HepG2 (cell line): ENCODE data around the gene PODXL2. TPM values are rescaled to one million over a fixed set of nuclear protein-coding genes. Genes with fewer than 3 reads are reported as not detected.

Experiments used
- DNMT3B ChIP-seq: conservative IDR thresholded peaks from 2 replicates; pipeline ENCODE4 v1.6.1; 2016; ENCODE audit warnings: missing biosample characterization, control low read depth
- ELF4 ChIP-seq: sonication (generic); formaldehyde crosslinking; IDR thresholded peaks from 2 replicates; pipeline ENCODE4 v1.5.0; 2020; ENCODE audit warnings: missing genetic modification reagents, mild to moderate bottlenecking, moderate library complexity, borderline replicate concordance
- FOXA3 ChIP-seq: IDR thresholded peaks from 2 replicates; pipeline ENCODE4 v1.6.1; 2016; ENCODE audit warnings: missing genetic modification reagents, missing compliant biosample characterization
- GTF2F1 ChIP-seq: fragments of 150-350 bp; IDR thresholded peaks from 2 replicates; pipeline ENCODE4 v1.6.1; 2014; ENCODE audit warnings: low read length
- IKZF5 ChIP-seq: IDR thresholded peaks from 2 replicates; pipeline ENCODE4 v1.6.1; 2018; ENCODE audit warnings: missing genetic modification reagents, mild to moderate bottlenecking, missing compliant biosample characterization
- JUNB ChIP-seq: sonication (generic); formaldehyde crosslinking; IDR thresholded peaks from 2 replicates; pipeline ENCODE4 v1.8.0; 2022; ENCODE audit warnings: missing genetic modification reagents, mild to moderate bottlenecking, borderline replicate concordance
- KMT2B ChIP-seq: IDR thresholded peaks from 2 replicates; pipeline ENCODE4 v1.6.1; 2016; ENCODE audit warnings: missing genetic modification reagents, missing compliant biosample characterization
- MIER2 ChIP-seq: IDR thresholded peaks from 2 replicates; pipeline ENCODE4 v1.6.1; 2016; ENCODE audit warnings: missing biosample characterization, missing genetic modification reagents
- MTF2 ChIP-seq: sonication (generic); formaldehyde crosslinking; IDR thresholded peaks from 2 replicates; pipeline ENCODE4 v1.5.0; 2020; ENCODE audit warnings: missing genetic modification reagents, borderline replicate concordance
- MXD4 ChIP-seq: IDR thresholded peaks from 2 replicates; pipeline ENCODE4 v1.6.1; 2016; ENCODE audit warnings: mild to moderate bottlenecking, missing biosample characterization, missing genetic modification reagents
- NFE2L1 ChIP-seq: sonication (generic); formaldehyde crosslinking; IDR thresholded peaks from 2 replicates; pipeline ENCODE4 v1.4.0; 2020; ENCODE audit warnings: missing genetic modification reagents, mild to moderate bottlenecking, borderline replicate concordance
- PAX8 ChIP-seq: sonication (generic); formaldehyde crosslinking; IDR thresholded peaks from 2 replicates; pipeline ENCODE4 v1.8.0; 2022; ENCODE audit warnings: mild to moderate bottlenecking, missing genetic modification reagents, borderline replicate concordance
- TCF12 ChIP-seq, 2 experiments: fragments of 450-650 bp in 1 of 2; sonication (generic) in 1 of 2; formaldehyde crosslinking in 1 of 2; IDR thresholded peaks; 2 replicates each; pipeline versions ENCODE4 v1.6.1 to v1.8.0; 2017 to 2022; ENCODE audit warnings: antibody characterized with exemption in 1 of 2, mild to moderate bottlenecking in 1 of 2, missing genetic modification reagents in 1 of 2, moderate library complexity in 1 of 2
- WIZ ChIP-seq: sonication (generic); formaldehyde crosslinking; IDR thresholded peaks from 2 replicates; pipeline ENCODE4 v1.5.1; 2020; ENCODE audit warnings: mild to moderate bottlenecking, missing genetic modification reagents
- ZC3H13 ChIP-seq: sonication (generic); formaldehyde crosslinking; IDR thresholded peaks from 2 replicates; pipeline ENCODE4 v1.8.1; 2023; ENCODE audit warnings: mild to moderate bottlenecking, missing genetic modification reagents, moderate library complexity
- ZNF224 ChIP-seq: sonication (generic); formaldehyde crosslinking; IDR thresholded peaks from 2 replicates; pipeline ENCODE4 v1.5.0; 2020; ENCODE audit warnings: mild to moderate bottlenecking, missing genetic modification reagents
- ZNF318 ChIP-seq: sonication (generic); formaldehyde crosslinking; IDR thresholded peaks from 2 replicates; pipeline ENCODE4 v1.4.0; 2020; ENCODE audit warnings: mild to moderate bottlenecking, missing genetic modification reagents
- ZNF430 ChIP-seq: sonication (generic); formaldehyde crosslinking; IDR thresholded peaks from 2 replicates; pipeline ENCODE4 v1.9.0; 2021; ENCODE audit warnings: mild to moderate bottlenecking, missing genetic modification reagents
- ZNF709 ChIP-seq: sonication (generic); formaldehyde crosslinking; IDR thresholded peaks from 2 replicates; pipeline ENCODE4 v1.5.0; 2020; ENCODE audit warnings: mild to moderate bottlenecking, missing genetic modification reagents
- ZNF773 ChIP-seq: sonication (generic); formaldehyde crosslinking; IDR thresholded peaks from 2 replicates; pipeline ENCODE4 v1.4.0; 2020; ENCODE audit warnings: missing genetic modification reagents, borderline replicate concordance
- ZNF878 ChIP-seq: sonication (generic); formaldehyde crosslinking; IDR thresholded peaks from 2 replicates; pipeline ENCODE4 v1.8.1; 2023; ENCODE audit warnings: mild to moderate bottlenecking, missing genetic modification reagents, moderate library complexity
- polyA plus RNA-seq, 8 experiments: library from polyadenylated mRNA; depleted of rRNA in 3 of 8; stranded (reverse) in 7 of 8; unstranded in 1 of 8; fragments of >200 nt; fragmentation: Illumina TruSeq in 4 of 8; extraction: Trizol in 4 of 8; gene quantifications; 2 replicates each; pipeline versions ENCODE4 v1.2.1 to v1.2.3, GENCODE V29; 2011 to 2016; ENCODE audit warnings: low read depth in 4 of 8, missing spikeins in 1 of 8, mixed read lengths in 1 of 8; ENCODE audit not compliant: insufficient read depth in 1 of 8
- total RNA-seq, 5 experiments: library from RNA; depleted of rRNA; stranded (reverse); fragments of >200 nt; fragmentation: Illumina TruSeq; extraction: Trizol; gene quantifications; 2 replicates each; pipeline ENCODE4 v1.2.3, GENCODE V29; 2016; ENCODE audit warnings: low read depth in 1 of 5

PODXL2 gene
- total and polyA plus RNA-seq, 2 of the 13 experiments (the other 11 are each of a cell fraction or from before 2014, with no cell fraction given): 20.4 to 25.1 TPM

- TF ChIP-seq ZNF318 (peak; percentile 77; the same call in 1 of the 2 replicates), MXD4 (CRISPR knock-in tag) (no peak), MTF2 (CRISPR knock-in tag) (0 out of 2 replicates have a peak, but pooled peaks have one; percentile 43), ZNF430 (CRISPR knock-in tag) (peak; percentile 54; the same call in 1 of the 2 replicates), FOXA3 (CRISPR knock-in tag) (peak; percentile 42; the same call in 1 of the 2 replicates), ZNF709 (peak; percentile 91; the same call in 1 of the 2 replicates), TCF12 (IDR thresholded peaks at IDR 0.05) (no peak), TCF12 (CRISPR knock-in tag; IDR thresholded peaks at IDR 0.05) (no peak), ZNF773 (CRISPR knock-in tag) (peak; percentile 49; the same call in 1 of the 2 replicates), ZNF878 (CRISPR knock-in tag) (0 out of 2 replicates have a peak, but pooled peaks have one; percentile 36), ZC3H13 (CRISPR knock-in tag) (peak; percentile 61; the same call in 1 of the 2 replicates), NFE2L1 (CRISPR knock-in tag) (no peak), JUNB (CRISPR knock-in tag) (peak; percentile 50; the same call in 1 of the 2 replicates), DNMT3B (peak; percentile 83; the same call in 1 of the 2 replicates), ELF4 (CRISPR knock-in tag) (peak; percentile 72; the same call in 1 of the 2 replicates), GTF2F1 (no peak), PAX8 (0 out of 2 replicates have a peak, but pooled peaks have one; percentile 66), ZNF224 (CRISPR knock-in tag) (no peak), WIZ (no peak), IKZF5 (CRISPR knock-in tag) (0 out of 2 replicates have a peak, but pooled peaks have one; percentile 23), MIER2 (CRISPR knock-in tag) (0 out of 2 replicates have a peak, but pooled peaks have one; percentile 24), KMT2B (peak; percentile 61; the same call in 1 of the 2 replicates)
Measured at GRCh38 chr3:127628788-127629466, at the start of gene PODXL2 (continued).
